NB4 (cell line): ENCODE data around the gene TEN1.
"Not testable (repeated sequence)": the region's sequence is repeated elsewhere in the genome, so short reads cannot be mapped to it uniquely, and the experiment has no call there.

ENCODE experiments used
- DNase-seq: peaks from one replicate; pipeline ENCODE4 v3.0.0; 2010; ENCODE audit warnings: low read depth
- H3K4me3 ChIP-seq: one replicate; pipeline ENCODE4 v1.5.1; 2011; ENCODE audit warnings: mild to moderate bottlenecking, low read depth, low read length, moderate library complexity
- MYC ChIP-seq: IDR thresholded peaks from 2 replicates; pipeline ENCODE4 v1.6.1; 2011; ENCODE audit warnings: low read depth, low read length
- POLR2A ChIP-seq: IDR thresholded peaks from 2 replicates; pipeline ENCODE4 v1.6.1; 2011; ENCODE audit warnings: mild to moderate bottlenecking; ENCODE audit not compliant: insufficient read length; ENCODE audit errors: extremely low read depth
- TF ChIP-seq, protein P1 (sequence below): IDR thresholded peaks from 2 replicates; pipeline ENCODE4 v1.6.1; 2011; ENCODE audit warnings: low read depth, low read length
- TF ChIP-seq, protein P2 (sequence below): IDR thresholded peaks from one replicate; pipeline ENCODE4 v1.5.1; 2012; ENCODE audit warnings: low read depth, low read length

TEN1 gene

DNA sequence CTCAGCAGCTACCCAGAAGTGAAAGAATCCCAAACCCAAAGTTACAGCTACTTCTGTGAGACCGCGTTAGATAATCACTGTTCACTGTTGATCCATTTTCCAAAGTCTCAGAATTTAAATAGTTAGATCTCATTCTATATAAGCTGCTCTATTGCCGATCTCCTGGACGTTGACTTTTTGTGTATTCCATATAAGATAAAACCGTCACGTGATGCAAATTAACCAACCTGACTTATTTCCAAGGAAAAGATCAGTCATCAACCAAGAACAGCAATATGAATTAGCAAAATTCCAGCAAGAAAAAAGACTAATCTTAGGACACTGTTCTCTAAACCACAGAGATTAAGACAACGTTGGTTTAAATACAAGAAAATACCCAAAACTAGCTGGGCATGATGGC, 8.4 kb upstream of the TEN1 start:
- no peak for DNase-seq
- TF ChIP-seq, protein P1, sequence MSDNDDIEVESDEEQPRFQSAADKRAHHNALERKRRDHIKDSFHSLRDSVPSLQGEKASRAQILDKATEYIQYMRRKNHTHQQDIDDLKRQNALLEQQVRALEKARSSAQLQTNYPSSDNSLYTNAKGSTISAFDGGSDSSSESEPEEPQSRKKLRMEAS = no peak
- TF ChIP-seq POLR2A (no peak), MYC (no peak)
- TF ChIP-seq, protein P2, sequence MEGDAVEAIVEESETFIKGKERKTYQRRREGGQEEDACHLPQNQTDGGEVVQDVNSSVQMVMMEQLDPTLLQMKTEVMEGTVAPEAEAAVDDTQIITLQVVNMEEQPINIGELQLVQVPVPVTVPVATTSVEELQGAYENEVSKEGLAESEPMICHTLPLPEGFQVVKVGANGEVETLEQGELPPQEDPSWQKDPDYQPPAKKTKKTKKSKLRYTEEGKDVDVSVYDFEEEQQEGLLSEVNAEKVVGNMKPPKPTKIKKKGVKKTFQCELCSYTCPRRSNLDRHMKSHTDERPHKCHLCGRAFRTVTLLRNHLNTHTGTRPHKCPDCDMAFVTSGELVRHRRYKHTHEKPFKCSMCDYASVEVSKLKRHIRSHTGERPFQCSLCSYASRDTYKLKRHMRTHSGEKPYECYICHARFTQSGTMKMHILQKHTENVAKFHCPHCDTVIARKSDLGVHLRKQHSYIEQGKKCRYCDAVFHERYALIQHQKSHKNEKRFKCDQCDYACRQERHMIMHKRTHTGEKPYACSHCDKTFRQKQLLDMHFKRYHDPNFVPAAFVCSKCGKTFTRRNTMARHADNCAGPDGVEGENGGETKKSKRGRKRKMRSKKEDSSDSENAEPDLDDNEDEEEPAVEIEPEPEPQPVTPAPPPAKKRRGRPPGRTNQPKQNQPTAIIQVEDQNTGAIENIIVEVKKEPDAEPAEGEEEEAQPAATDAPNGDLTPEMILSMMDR = no peak
- H3K4me3 ChIP-seq = no peak overlapping the region

DNA sequence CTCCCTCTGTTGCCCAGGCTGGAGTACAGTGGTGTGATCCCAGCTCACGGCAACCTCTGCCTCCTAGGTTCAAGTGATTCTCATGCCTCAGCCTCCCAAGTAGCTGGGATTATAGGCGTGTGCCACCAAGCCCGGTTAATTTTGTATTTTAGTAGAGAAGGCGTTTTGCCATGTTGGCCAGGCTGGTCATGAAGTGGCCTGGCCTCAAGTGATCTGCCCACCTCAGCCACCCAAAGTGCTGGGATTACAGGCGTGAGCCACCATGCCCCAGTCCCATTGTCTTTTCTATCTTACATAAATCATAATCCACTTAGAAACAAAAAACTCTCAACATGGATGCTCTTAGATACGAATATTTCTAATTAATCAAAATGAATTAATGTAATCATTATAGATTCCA, 3.9 kb upstream of the TEN1 start:
- not testable (repeated sequence) for DNase-seq, H3K4me3 ChIP-seq

DNA sequence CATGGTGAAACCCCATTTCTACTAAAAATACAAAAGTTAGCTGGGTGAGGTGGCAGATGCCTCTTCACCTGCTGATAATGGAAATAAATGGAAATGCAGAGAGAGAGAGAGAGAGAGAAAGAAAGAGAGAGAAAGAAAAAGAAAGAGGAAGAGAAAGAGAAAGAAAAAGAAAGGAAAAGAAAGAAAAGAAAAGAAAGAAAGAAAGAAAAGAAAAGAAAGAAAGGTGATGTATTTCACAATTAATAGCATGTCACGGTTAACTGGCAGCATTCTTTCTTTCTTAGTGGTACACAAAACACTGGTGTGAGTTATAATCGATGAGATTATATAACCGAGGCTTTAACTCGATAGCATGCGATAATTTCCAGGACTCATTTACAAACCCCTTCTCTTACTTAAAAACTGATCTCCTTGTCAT, 3.3 kb upstream of the TEN1 start:
- no peak for TF ChIP-seq MYC
- TF ChIP-seq, protein P2 = no peak
- TF ChIP-seq POLR2A = no peak
- H3K4me3 ChIP-seq = no peak overlapping the region
- no peak for DNase-seq

DNA sequence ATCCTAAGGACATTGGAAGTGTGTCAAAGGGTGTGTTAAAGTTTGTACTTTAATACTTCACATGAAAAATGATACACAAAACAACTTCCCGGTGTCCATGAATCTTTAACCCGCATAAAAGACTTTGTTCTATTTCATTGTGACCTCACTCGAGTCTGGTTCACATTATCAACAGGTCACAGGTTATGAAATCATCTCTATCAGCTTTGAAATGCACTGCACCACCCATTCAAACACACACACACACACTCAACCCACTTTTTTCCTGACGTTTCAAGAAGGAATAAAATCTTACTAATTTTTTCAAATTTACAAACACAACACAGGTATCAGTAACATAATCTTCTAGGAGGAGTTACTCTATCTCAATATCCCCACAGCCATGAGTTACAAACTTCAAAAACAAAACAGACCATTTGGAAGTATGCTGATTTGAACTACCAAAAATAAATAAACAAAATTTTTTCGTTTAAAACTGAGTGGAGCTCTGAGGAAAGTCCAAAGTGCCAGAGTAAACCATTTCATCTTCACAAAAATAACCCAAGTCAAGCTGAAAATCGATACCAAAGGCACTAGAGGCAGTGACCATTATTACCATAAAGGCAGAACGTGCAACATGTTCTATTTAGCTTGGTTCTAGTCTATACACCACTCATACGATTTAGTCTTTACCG, 2.7 kb upstream of the TEN1 start:
- no peak overlapping the region for H3K4me3 ChIP-seq
- TF ChIP-seq, protein P2 = no peak
- TF ChIP-seq, protein P1 = no peak
- TF ChIP-seq MYC = no peak
- no peak for TF ChIP-seq POLR2A

DNA sequence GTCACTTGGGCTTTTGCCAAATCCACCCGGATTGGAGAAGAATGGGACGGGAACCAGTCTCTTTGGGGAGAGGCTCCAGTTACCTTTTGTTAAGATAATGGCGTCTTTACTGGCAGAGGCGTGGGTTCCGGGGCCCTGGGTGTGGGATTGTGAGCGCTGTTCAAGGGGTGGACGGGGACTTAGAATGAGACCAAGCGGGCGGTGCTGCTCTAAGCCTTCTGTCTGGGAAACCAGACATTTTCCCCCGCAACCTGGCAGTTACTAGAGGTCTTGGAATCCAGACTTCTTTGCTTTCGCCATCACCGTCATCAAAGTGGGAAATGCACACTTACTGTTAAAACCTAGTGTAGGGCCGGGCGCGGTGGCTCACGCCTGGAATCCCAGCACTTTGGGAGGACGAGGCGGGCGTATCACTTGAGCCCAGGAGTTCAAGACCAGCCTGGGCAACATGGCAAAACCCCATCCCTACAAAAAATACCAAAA, 706 bp downstream of the TEN1 start:
- TF ChIP-seq MYC (no peak; the same call in 1 of the 2 replicates), POLR2A (no peak)
- TF ChIP-seq, protein P1 = no peak
- TF ChIP-seq, protein P2 = no peak
- H3K4me3 ChIP-seq = peak overlapping the region; percentile 84
- no peak for DNase-seq

More for the DNA sequence above, 2.7 kb upstream of the TEN1 start:
- DNase-seq = no peak

DNA sequence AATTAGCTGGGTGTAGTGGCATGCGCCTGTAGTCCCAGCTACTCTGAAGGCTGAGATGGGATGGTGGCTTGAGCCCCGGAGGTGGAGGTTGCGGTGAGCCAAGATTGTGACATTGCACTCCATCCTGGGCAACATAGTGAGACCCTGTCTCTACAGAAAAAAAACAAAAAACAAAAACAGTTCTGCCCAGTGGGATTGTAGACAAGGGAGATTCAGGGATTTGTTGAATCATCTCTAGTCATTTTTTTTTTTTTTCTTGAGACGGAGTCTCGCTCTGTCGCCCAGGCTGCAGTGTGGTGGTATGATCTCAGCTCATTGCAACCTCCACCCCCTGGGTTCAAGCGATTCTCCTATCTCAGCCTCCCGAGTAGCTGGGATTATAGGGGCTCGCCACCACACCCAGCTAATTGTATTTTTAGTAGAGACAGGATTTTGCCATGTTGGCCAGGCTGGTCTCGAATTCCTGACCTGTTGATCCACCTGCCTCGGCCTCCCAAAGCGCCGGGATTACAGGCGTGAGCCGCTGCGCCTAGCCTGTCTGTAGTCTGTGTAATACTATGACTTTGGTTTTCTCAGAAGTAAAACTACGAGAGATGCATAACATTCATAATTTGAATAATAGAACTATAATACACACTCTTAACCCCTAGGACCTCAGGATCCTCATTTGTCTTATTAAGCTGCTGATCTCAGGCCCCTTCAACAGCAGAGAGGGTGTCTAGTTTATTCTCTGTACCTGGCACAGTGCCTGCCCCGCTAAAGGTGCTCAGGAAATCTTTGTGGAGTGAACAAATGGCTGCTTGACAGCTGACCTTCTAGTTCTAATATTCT, 1.4 kb downstream of the TEN1 start:
- peak; percentile 28 for DNase-seq
- TF ChIP-seq POLR2A (no peak), MYC (no peak)
- TF ChIP-seq, protein P2 = no peak
- TF ChIP-seq, protein P1 = no peak

More for the DNA sequence above, 1.4 kb downstream of the TEN1 start:
- H3K4me3 ChIP-seq = peak overlapping the region; percentile 84
